Measurements from ENCODE around the gene ZNF282.
A peak's percentile ranks its signal among the peaks of the same experiment; 100 is the strongest.

ZNF282 gene

GRCh38 chr7:149188637-149189259, 6.6 kb upstream of the ZNF282 start:
- no peak for DNase-seq (ENCODE audit: extremely low read depth in 1 of 2, low read depth in 1 of 2)

- no peak for DNase-seq (ENCODE audit: extremely low read depth in 1 of 2, low read depth in 1 of 2)
Measured at GRCh38 chr7:149191851-149192250, 3.5 kb upstream of the ZNF282 start.

GRCh38 chr7:149194799-149195179, 557 bp upstream of the ZNF282 start:
- DNase-seq (ENCODE audit: extremely low read depth in 1 of 2, low read depth in 1 of 2), result no peak

GRCh38 chr7:149196151-149196704, 882 bp downstream of the ZNF282 start:
- DNase-seq (ENCODE audit: extremely low read depth in 1 of 2, low read depth in 1 of 2), result no peak

GRCh38 chr7:149196705-149197171, 1.4 kb downstream of the ZNF282 start:
- DNase-seq (ENCODE audit: extremely low read depth in 1 of 2, low read depth in 1 of 2), result no peak

- DNase-seq (ENCODE audit: extremely low read depth in 1 of 2, low read depth in 1 of 2), result no peak
Measured at GRCh38 chr7:149197675-149198074, 2.3 kb downstream of the ZNF282 start.

GRCh38 chr7:149198161-149198816, 2.9 kb downstream of the ZNF282 start:
- no peak for DNase-seq (ENCODE audit: extremely low read depth in 1 of 2, low read depth in 1 of 2)

GRCh38 chr7:149199234-149199995, 4.1 kb downstream of the ZNF282 start:
- DNase-seq (ENCODE audit: extremely low read depth in 1 of 2, low read depth in 1 of 2), result no peak

GRCh38 chr7:149202831-149203231, 7.5 kb downstream of the ZNF282 start:
- DNase-seq (ENCODE audit: extremely low read depth in 1 of 2, low read depth in 1 of 2), result no peak

GRCh38 chr7:149205690-149206381, 10.5 kb downstream of the ZNF282 start:
- no peak for DNase-seq (ENCODE audit: extremely low read depth in 1 of 2, low read depth in 1 of 2)

- DNase-seq (ENCODE audit: extremely low read depth in 1 of 2, low read depth in 1 of 2), result no peak
Measured at GRCh38 chr7:149207324-149208035, 12.1 kb downstream of the ZNF282 start.

- DNase-seq (ENCODE audit: extremely low read depth in 1 of 2, low read depth in 1 of 2), result peak; percentile 19 to 42
Measured at GRCh38 chr7:149209518-149210269, 14.3 kb downstream of the ZNF282 start.

- no peak for DNase-seq (ENCODE audit: extremely low read depth in 1 of 2, low read depth in 1 of 2)
Measured at GRCh38 chr7:149210551-149210950, 15.2 kb downstream of the ZNF282 start.

GRCh38 chr7:149214020-149214720, 18.8 kb downstream of the ZNF282 start:
- DNase-seq (ENCODE audit: extremely low read depth in 1 of 2, low read depth in 1 of 2), result no peak

GRCh38 chr7:149216402-149216801, 21.1 kb downstream of the ZNF282 start:
- no peak for DNase-seq (ENCODE audit: extremely low read depth in 1 of 2, low read depth in 1 of 2)

- DNase-seq (ENCODE audit: extremely low read depth in 1 of 2, low read depth in 1 of 2), result no peak
Measured at GRCh38 chr7:149217570-149217969, 22.2 kb downstream of the ZNF282 start.

GRCh38 chr7:149218469-149219420, 23.4 kb downstream of the ZNF282 start:
- no peak for DNase-seq (ENCODE audit: extremely low read depth in 1 of 2, low read depth in 1 of 2)

- DNase-seq (ENCODE audit: extremely low read depth in 1 of 2, low read depth in 1 of 2), result no peak
Measured at GRCh38 chr7:149220534-149220933, 25.2 kb downstream of the ZNF282 start.
